ENCODE data around the gene SH2B3.
"Not testable (repeated sequence)": the region's sequence is repeated elsewhere in the genome, so short reads cannot be mapped to it uniquely, and the experiment has no call there.

The SH2B3 gene

DNA sequence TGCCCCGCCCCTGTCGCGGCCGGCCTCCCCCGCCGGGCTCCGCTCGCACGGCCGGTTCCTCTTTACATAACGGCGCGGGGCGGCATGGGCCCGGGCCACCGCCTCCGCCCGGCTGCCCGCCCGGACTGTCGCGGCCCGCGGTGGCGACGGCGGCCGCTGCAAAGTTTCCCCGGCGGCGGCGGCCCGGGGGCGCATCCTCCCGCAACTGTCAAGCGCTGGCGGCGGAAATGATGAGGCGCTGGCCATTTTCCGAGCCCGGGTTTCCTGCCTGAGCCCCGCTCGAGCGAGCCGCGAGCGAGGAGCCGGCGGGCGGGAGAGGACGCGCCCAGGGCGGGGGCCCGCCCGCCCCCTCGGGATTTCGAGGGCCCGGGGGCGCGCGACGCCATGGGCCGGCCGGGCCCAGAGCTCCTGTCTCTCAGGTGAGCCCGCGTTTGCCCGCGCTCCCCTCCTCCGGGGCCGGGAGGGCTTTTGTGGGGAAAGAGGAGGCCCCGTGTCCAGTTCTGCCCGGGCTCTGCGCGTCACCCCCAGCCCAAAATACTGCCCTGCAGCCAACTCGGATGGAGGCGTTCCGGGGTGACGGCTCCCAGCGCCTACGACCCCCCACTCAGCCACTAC lies at the start of gene SH2B3:
Gene SH2B3 (plus strand): TSS at position 65 of the 615 bp plus-strand sequence. CDS start 12,223 bp downstream, outside the sequence.
- DNase-seq: peak; percentile 82

DNA sequence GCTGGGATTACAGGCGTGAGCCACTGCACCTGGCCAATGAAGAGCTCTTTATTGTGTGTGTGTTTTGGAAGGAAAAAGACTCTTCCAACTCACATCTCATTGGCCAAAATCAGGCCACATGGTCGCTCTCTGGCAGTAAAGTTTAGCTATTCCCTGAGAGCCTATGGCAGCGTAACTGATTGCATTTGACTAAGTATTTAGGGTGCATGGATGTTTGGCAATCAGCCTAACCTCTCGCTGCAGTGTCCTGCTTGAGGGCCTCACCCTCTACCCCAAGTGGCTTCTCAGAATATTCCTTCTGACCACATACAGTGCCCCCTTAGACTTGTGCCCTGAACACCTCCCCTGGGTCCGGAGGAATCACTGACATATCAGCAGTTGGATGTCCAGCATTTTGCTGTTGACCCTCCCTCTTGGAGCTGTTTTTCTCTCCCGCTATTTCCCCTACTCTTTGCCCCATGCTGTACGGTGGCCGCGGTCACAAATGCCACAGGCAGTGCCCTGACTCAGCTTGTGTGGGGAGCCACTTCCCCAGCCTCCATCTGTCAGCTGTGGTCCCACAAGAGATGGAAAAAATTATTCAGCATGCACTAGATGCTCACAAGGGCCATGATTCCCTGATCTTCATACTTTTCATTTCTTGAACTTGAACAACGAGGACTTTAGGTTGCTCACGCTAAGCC lies 46.4 kb upstream of the SH2B3 start:
- peak; percentile 48 for DNase-seq

DNA sequence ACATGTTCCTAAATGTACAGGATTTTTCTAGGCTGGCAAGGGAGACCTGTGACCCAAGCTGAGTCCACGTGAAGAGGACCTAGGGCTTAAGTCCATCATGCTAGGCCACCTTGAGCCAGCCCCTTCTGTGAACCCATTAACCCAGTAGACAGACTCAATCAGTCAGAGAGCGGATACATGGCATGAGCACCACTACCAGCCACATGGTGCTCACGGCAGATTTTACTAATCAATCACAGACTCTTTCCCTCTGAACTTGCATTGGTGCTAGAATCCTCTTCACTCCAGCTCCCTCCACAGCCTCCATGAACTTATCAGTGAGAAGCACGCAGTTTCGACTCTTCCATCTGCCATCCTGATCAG lies 45.8 kb upstream of the SH2B3 start:
- no peak for DNase-seq

DNA sequence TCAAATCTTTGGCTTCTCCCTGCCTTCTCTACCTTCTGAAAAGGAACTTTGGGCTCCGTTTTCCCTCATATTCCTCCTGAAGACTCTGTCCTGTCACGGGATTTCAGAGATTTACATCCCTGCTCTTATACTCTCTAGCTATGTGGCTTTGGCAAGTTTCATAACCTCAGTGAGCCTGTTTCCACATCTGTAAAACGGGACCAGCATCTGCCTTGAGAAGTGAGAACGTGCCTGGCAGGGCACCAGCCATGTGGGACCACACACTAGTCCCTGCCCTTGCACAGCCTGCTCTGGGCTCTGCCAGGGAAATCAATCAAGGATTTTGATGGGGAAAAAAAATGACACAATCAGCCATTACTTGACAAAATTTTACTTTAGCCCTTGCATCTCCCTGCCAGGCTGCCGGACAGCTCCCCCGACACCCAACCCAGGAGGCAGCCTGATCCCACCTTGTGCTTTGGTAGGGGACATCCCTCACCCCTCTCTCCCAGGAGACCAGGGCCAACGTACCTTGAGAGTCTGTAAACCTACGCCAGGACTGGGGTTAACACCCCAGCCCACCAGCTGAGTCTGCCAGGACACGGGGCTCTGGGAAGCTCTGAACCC lies 45.3 kb upstream of the SH2B3 start:
- DNase-seq: no peak

- DNase-seq: no peak
These were observed 44.5 kb upstream of the SH2B3 start for GRCh38 chr12:111361073-111361716.

GRCh38 chr12:111361717-111362576 lies 43.8 kb upstream of the SH2B3 start:
- DNase-seq: no peak

GRCh38 chr12:111362687-111363475 lies 42.8 kb upstream of the SH2B3 start:
- no peak for DNase-seq

DNA sequence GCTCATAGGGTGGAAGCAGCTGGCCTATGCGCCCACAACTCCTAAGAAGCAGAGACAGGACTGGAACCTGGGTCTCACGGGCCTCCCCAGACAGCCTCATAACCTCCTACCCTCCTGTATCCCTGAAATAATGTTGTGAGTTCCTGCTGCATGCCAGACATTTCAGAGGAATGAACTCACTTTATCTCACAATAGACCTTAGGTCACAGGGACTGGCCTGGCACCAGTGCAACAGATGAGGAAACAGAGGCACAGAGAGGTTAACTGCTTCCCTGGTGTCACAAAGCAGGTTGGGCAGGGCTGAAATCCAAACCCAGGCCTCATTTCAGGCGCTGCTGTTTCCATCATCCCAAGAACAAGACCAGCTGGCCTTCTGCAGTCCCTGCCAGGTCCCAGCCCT lies 42.1 kb upstream of the SH2B3 start:
- DNase-seq: no peak

GRCh38 chr12:111366075-111366474 lies 39.6 kb upstream of the SH2B3 start:
- no peak for DNase-seq

DNA sequence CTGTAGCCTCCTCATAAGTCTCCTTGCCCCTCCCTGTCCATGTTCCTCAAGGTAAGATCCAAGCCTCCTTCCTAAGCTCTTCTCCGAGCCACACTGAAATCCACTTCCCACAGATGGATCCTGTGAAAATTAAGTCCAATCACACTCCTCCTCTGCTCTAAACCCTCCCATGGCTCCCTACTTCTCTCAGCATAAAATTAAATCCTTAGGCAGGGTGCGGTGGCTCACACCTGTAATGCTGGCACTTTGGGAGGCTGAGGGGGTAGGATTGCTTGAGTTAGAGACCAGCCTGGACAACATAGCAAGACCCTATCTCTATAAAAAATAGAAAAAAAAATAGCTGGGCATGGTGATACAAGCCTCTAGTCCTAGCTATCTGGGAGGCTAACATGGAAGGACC lies 39.1 kb upstream of the SH2B3 start:
- no peak for DNase-seq

DNA sequence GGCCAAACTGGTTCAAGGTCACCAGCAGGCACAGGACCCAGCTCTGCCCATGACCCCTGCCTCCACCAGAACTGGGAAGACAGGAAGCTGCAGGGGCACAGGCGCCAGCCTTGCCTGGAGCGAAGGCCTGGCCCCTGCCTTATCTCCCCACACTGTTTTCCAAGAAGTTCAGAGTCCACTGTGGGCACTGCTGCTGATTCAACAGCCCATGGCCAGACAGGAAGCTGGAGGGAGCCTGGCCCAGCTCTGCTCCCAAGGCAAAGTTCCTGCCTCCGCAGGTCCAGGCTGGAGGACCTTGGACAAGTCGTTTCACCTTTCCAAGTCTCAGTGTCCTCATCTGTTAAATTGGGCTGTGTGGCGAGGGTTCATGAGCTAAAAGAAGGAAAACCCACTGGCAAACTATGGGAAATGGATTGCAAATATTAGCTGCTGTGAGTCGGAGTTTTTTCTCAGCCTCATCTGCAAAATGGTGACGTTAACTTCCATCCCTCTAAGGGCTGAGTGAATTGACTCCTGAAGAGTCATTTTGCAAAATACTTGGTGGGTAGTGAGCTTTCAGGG lies 38.0 kb upstream of the SH2B3 start:
- DNase-seq: no peak

- peak; percentile 6 for DNase-seq
These were observed 37.4 kb upstream of the SH2B3 start for GRCh38 chr12:111368291-111368787.

DNA sequence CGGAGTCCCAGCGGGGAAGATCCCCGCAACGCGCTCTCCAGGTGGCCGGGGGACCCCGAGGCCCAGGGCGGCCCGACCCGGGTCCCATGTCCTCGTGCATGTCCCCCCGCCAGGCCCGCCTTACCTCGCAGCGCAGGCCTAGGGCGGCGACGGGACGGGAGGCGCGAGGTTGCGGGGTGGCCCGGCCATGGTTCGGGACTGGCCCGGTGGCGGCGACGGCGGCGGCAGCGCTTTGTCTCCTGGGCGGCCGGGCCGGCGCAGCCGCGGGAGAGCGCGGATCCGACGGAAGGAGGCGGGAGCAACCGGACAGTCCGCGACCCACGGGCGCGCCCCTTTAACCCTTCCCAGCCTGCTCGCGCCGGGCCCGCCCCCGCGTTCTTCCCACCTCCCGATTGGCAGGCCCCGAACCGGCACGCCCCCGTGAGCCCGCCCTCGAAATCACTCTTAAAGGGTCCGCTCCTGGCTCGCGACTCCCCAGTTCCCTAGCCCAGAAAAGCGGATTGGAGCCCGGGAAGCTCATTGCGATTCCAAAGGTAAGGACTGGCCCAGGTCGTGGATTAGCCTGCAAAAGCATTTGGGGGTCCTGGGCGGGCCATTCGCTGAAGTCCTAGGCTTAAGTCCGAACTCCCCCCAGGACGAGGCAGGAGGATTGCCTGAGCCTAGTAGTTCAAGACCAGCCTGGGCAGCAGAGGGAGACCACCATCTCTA lies 36.8 kb upstream of the SH2B3 start, which contains the start of gene PHETA1:
Gene PHETA1 (minus strand): TSS at position 308 of the 708 bp plus-strand sequence. CDS start 5,668 bp downstream, outside the sequence.
- peak; percentile 84 for DNase-seq

- DNase-seq: no peak
These were observed 36.1 kb upstream of the SH2B3 start for GRCh38 chr12:111369496-111370220.

DNA sequence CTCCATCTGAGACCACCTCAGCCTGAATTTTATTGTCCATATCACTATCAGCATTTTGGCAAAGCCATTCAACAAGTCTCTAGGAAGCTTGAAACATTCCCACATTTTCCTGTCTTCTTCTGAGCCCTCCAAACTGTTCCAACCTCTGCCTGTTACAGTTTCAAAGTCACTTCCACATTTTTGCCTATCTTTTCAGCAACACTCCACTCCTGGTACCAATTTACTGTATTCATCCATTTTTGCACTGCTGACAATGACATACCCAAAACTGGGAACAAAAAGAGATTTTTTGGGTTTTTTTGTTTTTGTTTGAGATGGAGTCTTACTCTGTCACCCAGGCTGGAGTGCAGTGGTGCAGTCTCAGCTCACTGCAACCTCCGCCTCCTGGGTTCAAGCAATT lies 32.5 kb upstream of the SH2B3 start:
- not testable (repeated sequence) for DNase-seq

GRCh38 chr12:111377440-111377839 lies 28.3 kb upstream of the SH2B3 start:
- no peak for DNase-seq

- DNase-seq: no peak
These were observed 25.7 kb upstream of the SH2B3 start for GRCh38 chr12:111379942-111380554.

DNA sequence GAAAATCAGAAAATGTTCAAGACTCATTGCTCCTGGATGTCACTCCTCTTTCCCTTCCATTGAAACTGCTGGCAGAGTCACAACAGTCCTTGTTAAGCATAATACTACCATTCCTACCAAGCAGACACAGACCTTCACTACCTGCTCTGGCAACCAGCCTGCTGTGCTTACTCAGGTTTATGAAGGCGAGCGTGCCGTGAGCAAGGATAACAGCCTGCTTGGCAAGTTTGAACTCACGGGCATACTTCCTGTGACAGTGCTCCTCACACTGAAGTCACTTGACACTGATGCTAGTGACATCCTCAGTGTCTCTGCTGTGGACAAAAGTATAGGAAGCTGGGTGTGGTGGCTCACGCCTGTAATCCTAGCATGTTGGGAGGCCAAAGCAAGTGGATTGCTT lies 21.1 kb upstream of the SH2B3 start:
- no peak for DNase-seq

DNA sequence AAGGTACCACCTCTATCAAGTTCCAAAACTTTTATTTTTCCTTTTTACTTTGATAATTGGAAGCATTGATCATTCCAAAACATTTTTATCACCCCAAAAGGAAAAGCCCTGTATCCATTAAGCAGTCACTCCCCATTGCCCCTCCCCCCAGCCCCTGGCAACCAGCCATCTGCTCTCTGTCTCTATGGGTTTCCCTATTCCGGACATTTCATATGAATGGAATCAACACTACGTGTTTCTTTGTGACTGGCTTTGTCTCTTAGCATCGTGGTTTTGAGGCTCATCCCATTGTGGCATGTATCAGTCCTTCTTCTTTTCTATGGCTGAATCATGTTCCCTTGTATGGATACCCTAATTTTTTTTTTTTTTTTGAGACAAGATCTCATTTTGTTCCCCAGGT lies 18.8 kb upstream of the SH2B3 start:
- DNase-seq: no peak

Measured in activated naive CD4-positive, alpha-beta T cell treated with Interleukin-2 at 50 U/mL for 16 hours (primary cell).